NCI-H69 (cell line): ENCODE results near the gene CXXC1.
A peak's percentile ranks its signal among the peaks of the same experiment; 100 is the strongest.
"Not testable (repeated sequence)": the region's sequence is repeated elsewhere in the genome, so short reads cannot be mapped to it uniquely, and the experiment has no call there.

ENCODE experiments used
- DNase-seq: peaks from one replicate; lab custom pipeline; 2025; lab: John Stamatoyannopoulos, UW

CXXC1 gene

DNA sequence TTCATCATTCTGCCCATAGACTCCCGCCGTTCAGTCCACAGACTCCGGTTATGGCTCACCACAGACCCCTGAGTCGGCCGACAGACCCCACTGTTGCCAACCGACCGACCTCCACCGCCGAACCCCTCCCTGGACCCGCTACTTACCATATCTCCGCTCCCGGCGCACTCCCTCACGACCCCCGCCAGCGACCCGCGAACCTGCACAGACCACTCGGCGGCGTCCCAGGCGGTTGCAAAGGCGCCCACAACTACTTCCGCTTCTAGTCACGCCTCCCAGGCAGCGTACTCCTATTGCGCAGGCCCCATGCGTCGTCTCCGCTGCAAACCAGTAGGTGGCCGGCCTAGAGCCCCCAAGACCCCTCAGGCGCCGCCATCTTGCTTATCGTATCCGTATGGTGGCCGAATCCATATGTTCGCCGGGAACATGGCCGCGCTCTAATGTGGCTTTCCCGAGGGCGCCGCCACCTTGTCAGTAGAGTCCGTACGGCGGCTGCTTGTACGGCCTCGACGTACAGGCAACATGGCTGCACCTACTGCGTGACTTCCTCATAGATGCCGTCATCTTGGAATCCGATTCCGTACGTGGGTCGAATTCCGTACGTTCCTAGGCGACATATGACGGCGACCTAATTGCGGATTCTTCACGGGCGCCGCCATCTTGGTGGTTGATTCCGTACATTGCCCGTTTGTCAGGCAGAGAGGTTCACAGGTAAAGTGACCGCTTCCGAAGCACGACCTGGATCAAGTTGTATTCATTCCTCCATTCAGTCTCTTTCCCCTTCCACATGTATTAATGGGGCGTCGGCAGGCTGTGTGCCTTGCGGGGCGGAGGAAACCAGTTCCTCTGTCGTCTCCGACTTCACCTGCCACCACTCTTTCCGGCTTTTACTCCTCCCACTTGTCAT lies at the start of gene CXXC1:
Gene CXXC1, minus strand, starts transcription at position 252 of the 907 bp plus-strand sequence. Its CDS starts 103 bp downstream, at position 149.
- peak; percentile 100 for DNase-seq

DNA sequence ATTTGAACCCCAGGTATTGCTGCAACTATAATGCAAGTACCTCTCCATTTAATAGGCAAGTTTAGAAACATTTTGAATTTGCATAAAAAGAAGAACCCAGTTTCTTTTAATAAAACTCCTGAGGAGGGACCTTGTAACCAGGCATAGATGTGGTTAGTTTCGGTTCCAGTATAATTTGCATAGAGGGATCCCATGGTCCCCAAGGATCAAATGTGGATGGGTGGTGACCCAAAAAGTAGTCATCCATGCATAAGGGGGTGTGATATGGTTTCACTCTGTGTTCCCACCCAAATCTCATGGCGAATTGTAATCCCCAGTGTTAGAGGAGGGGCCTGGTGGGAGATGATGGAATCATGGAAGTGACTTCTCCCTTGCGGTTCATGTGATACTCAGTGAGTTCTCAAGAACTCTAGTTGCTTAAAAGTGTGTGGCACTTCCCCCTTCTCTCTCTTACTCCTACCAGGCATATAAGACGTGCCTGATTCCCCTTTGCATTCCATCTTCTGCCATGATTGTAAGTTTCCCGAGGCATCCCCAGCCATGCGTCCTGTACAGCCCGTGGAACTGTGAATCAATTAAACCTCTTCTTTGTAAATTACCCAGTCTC lies 47.2 kb upstream of the CXXC1 start:
- DNase-seq: no peak

- no peak for DNase-seq
These were observed 44.2 kb upstream of the CXXC1 start for GRCh38 chr18:50331691-50332090.

DNA sequence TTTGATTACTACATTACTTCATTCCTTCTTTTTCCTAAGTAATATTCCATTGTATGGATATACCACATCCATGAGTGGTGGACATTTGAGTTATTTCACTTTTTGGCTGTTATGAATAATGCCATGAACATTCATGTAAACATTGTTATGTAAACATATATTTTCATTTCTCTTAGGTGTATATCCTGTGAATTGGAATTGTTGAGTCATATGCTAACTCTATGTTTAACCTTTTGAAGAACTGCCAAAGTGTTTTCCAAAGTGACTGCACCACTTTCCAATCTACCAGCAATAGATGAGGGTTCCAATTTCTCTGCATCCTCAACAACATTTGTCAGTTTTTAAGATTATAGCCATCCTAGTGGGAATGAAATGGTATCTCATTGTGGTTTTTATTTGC lies 42.7 kb upstream of the CXXC1 start:
- no peak for DNase-seq

DNA sequence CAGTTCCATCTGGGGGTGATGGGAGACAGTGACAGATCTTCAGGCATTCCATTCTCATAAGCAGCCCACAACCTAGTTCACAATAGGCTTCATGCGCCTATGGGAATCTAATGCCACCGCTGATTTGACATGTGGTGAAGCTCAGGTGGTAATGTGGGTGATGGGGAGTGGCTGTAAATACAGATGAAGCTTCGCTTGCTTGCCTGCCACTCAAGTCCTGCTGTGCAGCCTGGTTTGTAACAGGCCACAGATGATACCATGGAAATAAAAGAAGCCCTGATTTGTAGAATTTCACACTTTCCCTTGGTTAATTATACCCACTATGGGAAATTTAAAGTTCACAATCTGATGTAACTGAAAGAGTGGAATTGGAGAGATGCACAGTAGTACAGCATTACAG lies 40.5 kb upstream of the CXXC1 start:
- DNase-seq: peak; percentile 56

DNA sequence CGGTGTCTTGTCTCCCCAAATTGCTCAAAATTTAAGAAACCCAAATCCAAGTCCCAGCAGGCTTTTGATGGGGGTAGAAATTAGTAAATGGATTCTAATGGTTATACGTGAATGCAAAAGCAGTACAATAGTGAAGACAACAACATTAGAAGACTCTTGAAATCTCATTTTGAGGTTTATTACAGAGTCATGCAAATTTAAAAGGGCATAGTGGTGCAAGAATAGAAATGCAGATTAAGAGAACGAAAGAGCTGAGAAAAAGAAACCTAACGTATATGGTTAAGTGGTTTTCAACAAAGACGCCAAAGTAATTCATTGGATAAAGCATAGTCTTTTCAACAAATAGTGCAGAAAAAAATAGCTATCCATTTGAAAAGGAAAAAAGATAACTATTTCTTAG lies 33.2 kb upstream of the CXXC1 start:
- DNase-seq: no peak

DNA sequence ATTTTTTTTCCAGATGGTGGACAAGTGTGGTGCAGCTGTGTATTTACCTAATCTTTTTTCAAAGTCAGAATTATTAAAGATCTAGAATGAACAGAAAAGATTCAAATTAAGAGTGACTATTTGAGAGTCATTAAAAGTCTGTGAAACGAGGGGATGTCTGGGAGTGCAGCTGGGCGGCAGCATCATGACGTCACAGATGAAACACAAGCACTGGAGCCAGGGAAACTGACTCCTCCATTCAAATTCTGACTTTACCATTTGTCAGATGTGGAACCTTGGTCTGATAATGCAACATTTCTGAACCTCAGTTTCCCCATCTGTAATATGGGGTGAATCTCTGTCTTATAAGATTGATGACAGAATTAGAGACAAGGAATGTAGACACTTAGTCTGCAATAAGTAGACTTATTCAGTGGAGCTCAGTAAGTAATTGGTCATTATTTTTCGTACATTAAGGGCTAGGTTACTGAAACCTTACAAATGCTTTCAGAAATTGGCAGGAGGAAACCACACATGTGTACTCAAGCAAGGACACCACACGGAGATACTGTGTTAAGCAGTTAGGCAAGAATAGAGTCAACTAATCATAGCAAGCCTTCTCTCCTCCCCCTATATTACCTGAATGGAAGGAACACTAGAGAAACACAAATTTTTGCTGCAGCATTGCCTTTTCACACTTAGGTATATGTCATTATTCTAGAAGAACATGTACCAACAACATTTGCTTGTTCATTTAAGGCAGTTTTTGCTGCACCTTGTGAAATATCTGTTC lies 27.8 kb upstream of the CXXC1 start:
- no peak for DNase-seq

GRCh38 chr18:50313873-50314460 lies 26.5 kb upstream of the CXXC1 start:
- DNase-seq: no peak

- no peak for DNase-seq
These were observed 25.6 kb upstream of the CXXC1 start for GRCh38 chr18:50313031-50313607.

- no peak for DNase-seq
These were observed 25.0 kb upstream of the CXXC1 start for GRCh38 chr18:50312296-50313030.

- no peak for DNase-seq
These were observed 24.2 kb upstream of the CXXC1 start for GRCh38 chr18:50311650-50312049.

GRCh38 chr18:50310080-50310479 lies 22.6 kb upstream of the CXXC1 start:
- DNase-seq: no peak

DNA sequence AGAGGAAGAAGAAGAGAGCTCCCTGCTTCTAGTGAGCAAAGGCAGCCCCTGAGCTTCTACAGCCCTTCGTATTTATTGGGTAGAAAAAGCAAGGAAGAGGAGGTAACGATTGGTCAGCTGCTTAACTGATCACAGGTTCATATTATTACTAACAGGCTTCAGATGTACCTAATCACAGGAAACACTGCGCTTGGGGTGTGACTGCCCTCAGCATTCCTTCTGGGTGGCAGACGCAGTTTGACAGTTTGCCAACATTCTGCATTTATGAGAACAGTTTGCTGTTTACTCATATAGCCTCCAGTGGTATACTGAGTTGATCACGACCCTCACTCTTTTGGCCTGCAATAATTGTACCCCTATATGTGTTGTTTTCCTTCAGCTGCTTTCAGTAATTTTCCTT lies 21.4 kb upstream of the CXXC1 start:
- DNase-seq: not testable (repeated sequence)

GRCh38 chr18:50307738-50308470 lies 20.4 kb upstream of the CXXC1 start:
- peak; percentile 98 for DNase-seq

DNA sequence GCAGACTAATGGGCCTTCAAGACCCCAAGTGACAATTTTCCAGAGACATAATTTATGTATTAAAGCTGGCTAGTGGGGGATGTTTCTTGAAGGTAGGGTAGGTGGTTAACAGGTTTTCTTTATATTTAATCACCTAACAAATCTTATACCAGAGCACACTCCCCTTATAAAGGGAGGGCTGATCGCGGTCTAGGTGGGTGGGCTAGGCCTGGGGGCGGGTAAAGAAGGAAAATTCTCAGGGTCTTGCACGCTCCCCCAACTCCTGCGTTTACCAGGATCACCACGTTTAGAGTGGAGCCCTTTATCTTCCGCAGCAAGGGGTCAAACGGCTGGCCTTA lies 19.9 kb upstream of the CXXC1 start:
- DNase-seq: no peak

GRCh38 chr18:50306944-50307343 lies 19.5 kb upstream of the CXXC1 start:
- DNase-seq: no peak

DNA sequence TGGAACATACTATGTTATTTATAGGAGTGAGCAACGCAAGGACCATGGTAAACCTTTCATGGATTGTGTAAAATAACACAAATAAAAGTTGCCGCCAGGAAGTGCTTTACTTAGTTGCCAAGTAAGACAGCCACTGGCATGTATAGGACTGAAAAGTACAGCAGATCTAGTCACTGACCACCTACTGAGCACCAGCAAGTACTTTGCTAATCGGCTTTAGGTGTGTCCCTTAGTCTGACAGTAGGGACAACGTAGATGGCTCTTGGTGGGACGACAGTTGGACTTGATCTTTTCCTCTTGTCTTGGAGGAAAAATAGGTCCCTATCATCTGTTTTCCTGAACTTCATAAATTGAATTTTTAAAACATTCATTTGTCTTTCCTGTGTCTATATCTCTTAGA lies 13.6 kb upstream of the CXXC1 start:
- peak; percentile 54 for DNase-seq

GRCh38 chr18:50299626-50300388 lies 12.3 kb upstream of the CXXC1 start:
- no peak for DNase-seq

GRCh38 chr18:50298443-50299284 lies 11.2 kb upstream of the CXXC1 start:
- DNase-seq: no peak
